Common myeloid progenitor, CD34-positive (primary cell): ENCODE data around the gene PRRG1.
A peak's percentile ranks its signal among the peaks of the same experiment; 100 is the strongest.

Source experiments
- CTCF ChIA-PET: fragments of 350-600 bp; sonication (Branson Sonifier 250); formaldehyde crosslinking; loops from one replicate; lab custom pipeline; 2021; ENCODE audit warnings: antibody characterized with exemption; lab: Charles Lee
- POLR2A ChIA-PET: fragments of 350-600 bp; sonication (Branson Sonifier 250); formaldehyde crosslinking; loops from one replicate; lab custom pipeline; 2021; ENCODE audit warnings: antibody characterized with exemption; lab: Charles Lee
- DNase-seq, 3 donors: peaks; one replicate each; pipeline versions ENCODE4 v3.0.0 to v3.0.0-alpha.2; 2013
- H3K27ac ChIP-seq, 2 experiments: 1 replicate in 1 of 2; 2 replicates in 1 of 2; pipeline ENCODE4 v1.7.0; 2013; ENCODE audit warnings: inconsistent platforms in 2 of 2, low read length in 2 of 2, mild to moderate bottlenecking in 2 of 2, low read depth in 1 of 2, moderate library complexity in 1 of 2; ENCODE audit not compliant: severe bottlenecking in 2 of 2, insufficient read depth in 1 of 2, poor library complexity in 1 of 2
- H3K27me3 ChIP-seq, 5 experiments: replicated peaks in 2 of 5; 1 replicate in 3 of 5; 2 replicates in 2 of 5; pipeline versions ENCODE4 v1.6.1 to v1.7.0; 2013; ENCODE audit warnings: low read length in 4 of 5, mild to moderate bottlenecking in 2 of 5, moderate library complexity in 2 of 5, inconsistent platforms in 1 of 5; ENCODE audit not compliant: insufficient read depth in 5 of 5, control insufficient read depth in 4 of 5
- H3K36me3 ChIP-seq, 4 experiments: 1 replicate in 2 of 4; 2 replicates in 2 of 4; pipeline versions ENCODE4 v1.6.1 to v1.7.0; 2013; ENCODE audit warnings: low read length in 3 of 4, control low read depth in 1 of 4, mild to moderate bottlenecking in 1 of 4; ENCODE audit not compliant: control insufficient read depth in 4 of 4, insufficient read depth in 4 of 4
- H3K4me1 ChIP-seq, 4 experiments: 1 replicate in 3 of 4; 2 replicates in 1 of 4; pipeline versions ENCODE4 v1.6.1 to v1.7.1; 2013; ENCODE audit warnings: low read length in 3 of 4, mild to moderate bottlenecking in 3 of 4, control low read depth in 1 of 4, inconsistent platforms in 1 of 4, moderate library complexity in 1 of 4; ENCODE audit not compliant: control insufficient read depth in 4 of 4, insufficient read depth in 4 of 4; ENCODE audit errors: control extremely low read depth in 1 of 4
- H3K4me3 ChIP-seq, 7 experiments: 1 replicate in 4 of 7; 2 replicates in 3 of 7; pipeline versions ENCODE4 v1.5.1 to v1.7.0; 2013; ENCODE audit warnings: mild to moderate bottlenecking in 7 of 7, low read length in 6 of 7, moderate library complexity in 6 of 7, inconsistent platforms in 2 of 7, low read depth in 2 of 7, control low read depth in 1 of 7; ENCODE audit not compliant: insufficient read depth in 4 of 7, control insufficient read depth in 1 of 7; ENCODE audit errors: extremely low read depth in 1 of 7
- H3K9me3 ChIP-seq, 5 experiments: 1 replicate in 4 of 5; 2 replicates in 1 of 5; pipeline versions ENCODE4 v1.6.1 to v1.7.1; 2013; ENCODE audit warnings: low read length in 4 of 5, mild to moderate bottlenecking in 2 of 5, inconsistent platforms in 1 of 5, low read depth in 1 of 5, moderate library complexity in 1 of 5; ENCODE audit not compliant: control insufficient read depth in 4 of 5, insufficient read depth in 2 of 5; ENCODE audit errors: control extremely low read depth in 1 of 5
- WGBS: methylation state at CpG from one replicate; pipeline ENCODE4 v1.1.5; 2013; ENCODE audit not compliant: insufficient coverage; 5-methylcytosine and 5-hydroxymethylcytosine counted together

The PRRG1 gene

GRCh38 chrX:37405956-37406355, 56.8 kb downstream of the PRRG1 start:
- no peaks in the 10 kb centered on the region for H3K27me3 ChIP-seq
- H3K9me3 ChIP-seq, result no peaks in the 10 kb centered on the region
- no CpG with 5 or more reads among the region's 1 CpG for WGBS
- ChIA-PET CTCF (no interaction called here), POLR2A (no interaction called here)
- H3K4me1 ChIP-seq, result peaks cover 0 to 3% (median 0%) of the 10 kb centered on the region in 4 experiments
- H3K27ac ChIP-seq, result no peak overlapping the region
- H3K4me3 ChIP-seq, result no peak overlapping the region
- no peaks in the 10 kb centered on the region for H3K36me3 ChIP-seq
- DNase-seq, result peak in 2 of 3 donors; percentile 1 to 12

GRCh38 chrX:37407736-37408135, 58.6 kb downstream of the PRRG1 start:
- ChIA-PET CTCF (no interaction called here), POLR2A (no interaction called here)
- no peak overlapping the region for H3K4me3 ChIP-seq
- H3K4me1 ChIP-seq, result peaks cover 0 to 3% (median 0%) of the 10 kb centered on the region in 4 experiments
- WGBS, result 95% methylated on average over 4 of the region's 4 CpGs
- H3K27ac ChIP-seq, result no peak overlapping the region
- no peaks in the 10 kb centered on the region for H3K9me3 ChIP-seq
- DNase-seq, result no peak
- H3K36me3 ChIP-seq, result no peaks in the 10 kb centered on the region
- H3K27me3 ChIP-seq, result no peaks in the 10 kb centered on the region

- POLR2A ChIA-PET, result no interaction called here
These were observed 60.1 kb downstream of the PRRG1 start for GRCh38 chrX:37409278-37409677.

DNA sequence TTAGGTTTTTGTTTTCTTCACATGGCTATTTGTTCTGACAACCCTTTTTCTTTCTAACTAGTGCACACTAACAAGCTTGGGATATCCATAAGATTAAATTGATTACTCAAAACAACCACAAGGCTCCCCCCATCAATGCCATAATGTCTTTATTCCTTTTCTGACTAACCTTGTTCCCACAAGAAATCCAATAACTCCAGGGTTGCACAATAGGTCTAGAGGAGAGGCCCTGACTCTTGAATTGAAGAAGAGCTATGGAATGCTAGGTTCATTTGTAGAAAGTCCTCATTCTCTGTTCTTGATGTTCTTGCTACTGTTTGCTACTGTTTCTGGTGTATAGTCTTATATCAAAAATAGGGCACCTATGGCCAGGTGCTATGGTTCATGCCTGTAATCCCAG, 71.0 kb downstream of the PRRG1 start:
- Histone ChIP-seq H3K9me3 (no peaks in the 10 kb centered on the region), H3K27ac (no peak overlapping the region), H3K4me1 (no peaks in the 10 kb centered on the region), H3K36me3 (no peaks in the 10 kb centered on the region), H3K4me3 (no peak overlapping the region), H3K27me3 (peaks cover 0 to 2% (median 0%) of the 10 kb centered on the region in 5 experiments)
- ChIA-PET POLR2A (no interaction called here), CTCF (no interaction called here)
- DNase-seq, result no peak

More at GRCh38 chrX:37409278-37409677, 60.1 kb downstream of the PRRG1 start:
- 82% methylated on average over 2 of the region's 2 CpGs for WGBS
- no peaks in the 10 kb centered on the region for H3K36me3 ChIP-seq
- H3K9me3 ChIP-seq, result no peaks in the 10 kb centered on the region
- H3K27ac ChIP-seq, result no peak overlapping the region
- H3K4me1 ChIP-seq, result peaks cover 0 to 3% (median 0%) of the 10 kb centered on the region in 4 experiments
- H3K27me3 ChIP-seq, result no peaks in the 10 kb centered on the region
- H3K4me3 ChIP-seq, result no peak overlapping the region
- CTCF ChIA-PET, result no interaction called here
- peak in 2 of 3 donors; percentile 2 to 9 for DNase-seq

DNA sequence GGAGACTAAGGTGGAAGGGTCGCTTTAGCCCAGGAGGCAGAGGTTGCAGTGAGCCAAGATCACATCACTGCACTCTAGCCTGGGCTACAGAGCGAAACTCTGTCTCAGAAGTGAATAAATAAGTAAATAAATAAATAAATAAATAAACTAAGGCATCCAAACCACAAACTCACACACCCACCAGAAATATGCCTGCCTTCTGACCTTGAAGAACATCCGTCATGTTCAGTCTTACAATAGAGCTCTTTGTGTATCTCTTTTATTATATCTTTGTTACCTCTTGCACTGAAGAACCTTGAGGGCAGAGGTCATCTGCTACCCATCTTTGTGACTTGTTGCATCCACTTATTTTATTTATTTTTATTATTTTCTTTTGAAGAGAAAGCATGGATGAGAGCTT, 71.6 kb downstream of the PRRG1 start:
- Histone ChIP-seq H3K4me1 (no peaks in the 10 kb centered on the region), H3K27me3 (peaks cover 0 to 2% (median 0%) of the 10 kb centered on the region in 5 experiments), H3K9me3 (no peaks in the 10 kb centered on the region), H3K27ac (no peak overlapping the region), H3K36me3 (no peaks in the 10 kb centered on the region), H3K4me3 (no peak overlapping the region)
- WGBS, result 80% methylated on average over 1 of the region's 3 CpGs
- CTCF ChIA-PET, result no interaction called here
- no peak for DNase-seq
- POLR2A ChIA-PET, result no interaction called here

DNA sequence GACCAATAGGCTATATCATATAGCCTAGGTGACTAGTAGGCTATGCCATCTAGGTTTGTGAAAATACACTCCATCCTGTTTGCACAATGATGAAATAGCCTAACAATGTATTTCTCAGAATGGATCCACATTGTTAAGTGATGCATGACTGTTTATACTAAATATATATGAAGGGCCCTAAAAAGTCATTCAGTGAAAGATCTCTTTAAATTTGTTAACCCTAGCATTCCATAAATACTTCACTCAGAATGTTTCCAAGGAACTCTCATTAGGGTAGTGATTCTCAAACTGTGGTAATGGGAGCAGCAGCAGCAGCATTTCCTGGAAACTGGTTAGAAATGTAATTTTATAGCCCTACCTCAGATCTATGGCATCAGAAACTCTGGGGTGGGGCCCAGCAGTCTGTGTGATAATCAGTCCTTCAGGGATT, 74.9 kb downstream of the PRRG1 start:
- no peaks in the 10 kb centered on the region for H3K4me1 ChIP-seq
- H3K27ac ChIP-seq, result no peak overlapping the region
- CTCF ChIA-PET, result no interaction called here
- no peaks in the 10 kb centered on the region for H3K9me3 ChIP-seq
- POLR2A ChIA-PET, result no interaction called here
- DNase-seq, result no peak
- no peak overlapping the region for H3K4me3 ChIP-seq
- peaks cover 0 to 2% (median 0%) of the 10 kb centered on the region in 5 experiments for H3K27me3 ChIP-seq
- H3K36me3 ChIP-seq, result no peaks in the 10 kb centered on the region

GRCh38 chrX:37425370-37425769, 76.2 kb downstream of the PRRG1 start:
- POLR2A ChIA-PET, result no interaction called here
- no peak overlapping the region for H3K4me3 ChIP-seq
- no peaks in the 10 kb centered on the region for H3K4me1 ChIP-seq
- H3K27me3 ChIP-seq, result no peaks in the 10 kb centered on the region
- WGBS, result no CpG with 5 or more reads among the region's 1 CpG
- no peaks in the 10 kb centered on the region for H3K9me3 ChIP-seq
- CTCF ChIA-PET, result no interaction called here
- DNase-seq, result no peak
- no peaks in the 10 kb centered on the region for H3K36me3 ChIP-seq
- no peak overlapping the region for H3K27ac ChIP-seq
